Thymus (tissue), 11 donors: ENCODE results near the gene DPF3. TPM values are rescaled to one million over a fixed set of nuclear protein-coding genes. Genes with fewer than 3 reads are reported as not detected.

Source experiments
- DNase-seq, 9 donors: peaks; one replicate each; pipeline ENCODE4 v3.0.0-alpha.2; 2013; ENCODE audit warnings: low spot score in 9 of 9, low read depth in 6 of 9, missing footprints in 1 of 9
- H3K27ac ChIP-seq, 2 donors: one replicate each; pipeline ENCODE4 v1.5.1; 2013; ENCODE audit warnings: control low read depth in 1 of 2, low read depth in 1 of 2, low read length in 1 of 2, mild to moderate bottlenecking in 1 of 2, moderate library complexity in 1 of 2
- H3K27me3 ChIP-seq, 2 donors: one replicate each; pipeline ENCODE4 v1.5.1; 2013; ENCODE audit warnings: low read length in 1 of 2; ENCODE audit not compliant: control insufficient read depth in 2 of 2, insufficient read depth in 1 of 2
- H3K36me3 ChIP-seq, 2 donors: one replicate each; pipeline ENCODE4 v1.5.1; 2013; ENCODE audit warnings: low read length in 1 of 2, mild to moderate bottlenecking in 1 of 2, moderate library complexity in 1 of 2; ENCODE audit not compliant: control insufficient read depth in 2 of 2, insufficient read depth in 2 of 2
- H3K4me1 ChIP-seq, 2 donors: one replicate each; pipeline ENCODE4 v1.5.1; 2013; ENCODE audit warnings: low read length in 2 of 2; ENCODE audit not compliant: control insufficient read depth in 2 of 2, insufficient read depth in 2 of 2
- H3K4me3 ChIP-seq, 2 donors: one replicate each; pipeline ENCODE4 v1.5.1; 2013; ENCODE audit warnings: low read length in 2 of 2, control low read depth in 1 of 2, mild to moderate bottlenecking in 1 of 2
- H3K9me3 ChIP-seq, 2 donors: one replicate each; pipeline ENCODE4 v1.5.1; 2013; ENCODE audit warnings: low read length in 1 of 2, mild to moderate bottlenecking in 1 of 2; ENCODE audit not compliant: control insufficient read depth in 2 of 2, insufficient read depth in 1 of 2
- WGBS: extraction: QIAGEN DNeasy Blood & Tissue Kit; methylation state at CpG from one replicate; pipeline ENCODE4 v1.1.7; 2013; 5-methylcytosine and 5-hydroxymethylcytosine counted together
- polyA plus RNA-seq: library from polyadenylated mRNA; stranded (reverse); fragments of 200-250 nt; gene quantifications from one replicate; pipeline ENCODE4 v1.2.3, GENCODE V29; 2013
- total RNA-seq: library from RNA; stranded (reverse); fragments of 120-200 nt; gene quantifications from one replicate; pipeline ENCODE4 v1.2.4, GENCODE V29; 2013
- donor health status: healthy.

DPF3 gene
- total and polyA plus RNA-seq, 2 donors = 0.46 to 1.6 TPM

DNA sequence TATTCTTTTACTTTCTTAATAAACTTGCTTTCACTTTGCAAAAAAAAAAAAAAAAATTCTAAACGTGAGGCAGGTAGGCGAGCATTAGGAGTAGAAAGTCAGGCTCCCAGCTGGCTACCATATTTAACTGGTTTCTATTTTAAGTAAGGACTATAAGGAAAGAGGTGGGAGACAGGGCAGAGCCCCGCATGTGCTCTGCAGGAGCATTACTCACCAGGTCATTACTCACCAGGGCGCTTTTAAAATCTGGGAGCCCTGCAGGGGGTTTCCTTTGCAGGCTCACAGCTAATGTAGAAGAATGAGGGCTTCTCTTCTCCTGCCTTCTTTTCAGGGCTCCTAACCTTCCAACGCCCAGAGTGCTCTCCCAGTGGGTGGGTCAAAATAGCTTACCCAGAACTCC is 14.0 kb upstream of the DPF3 start:
- whole genome bisulfite sequencing = 80% methylated on average over 5 of the region's 5 CpGs
- H3K36me3 ChIP-seq = no peaks in the 10 kb centered on the region
- no peak for DNase-seq
- H3K4me1 ChIP-seq = no peaks in the 10 kb centered on the region
- H3K4me3 ChIP-seq = no peak overlapping the region
- no peak overlapping the region for H3K27ac ChIP-seq
- H3K9me3 ChIP-seq = no peaks in the 10 kb centered on the region
- H3K27me3 ChIP-seq = no peaks in the 10 kb centered on the region

- no peak overlapping the region for H3K4me3 ChIP-seq
- H3K9me3 ChIP-seq = no peaks in the 10 kb centered on the region
- no peaks in the 10 kb centered on the region for H3K36me3 ChIP-seq
- no peaks in the 10 kb centered on the region for H3K4me1 ChIP-seq
- H3K27me3 ChIP-seq = no peaks in the 10 kb centered on the region
- WGBS = 63% methylated on average over 1 of the region's 1 CpG
- no peak for DNase-seq
- H3K27ac ChIP-seq = no peak overlapping the region
Measured at GRCh38 chr14:72906879-72907278, 13.0 kb upstream of the DPF3 start.

DNA sequence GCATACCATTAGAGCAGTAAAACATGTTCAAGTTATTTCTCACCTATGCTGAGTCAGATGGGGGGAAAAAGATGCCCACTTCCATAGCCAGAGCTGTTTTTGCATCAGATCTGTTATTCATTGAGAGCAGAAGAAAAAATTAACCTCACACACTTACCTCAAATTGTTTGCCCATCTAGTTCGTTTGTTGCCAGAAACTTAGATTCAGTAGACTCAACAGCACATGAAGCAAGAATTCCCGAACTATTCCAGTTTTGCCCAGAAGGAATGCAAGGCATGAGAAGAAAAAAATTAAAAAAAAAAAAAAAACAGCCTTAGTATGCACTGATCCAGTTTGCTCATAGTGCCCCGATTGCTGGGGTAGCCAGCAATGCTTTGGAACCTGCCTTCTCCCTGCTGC is 12.4 kb upstream of the DPF3 start:
- H3K27me3 ChIP-seq = no peaks in the 10 kb centered on the region
- DNase-seq = no peak
- no peaks in the 10 kb centered on the region for H3K9me3 ChIP-seq
- WGBS = 94% methylated on average over 3 of the region's 3 CpGs
- H3K4me1 ChIP-seq = no peaks in the 10 kb centered on the region
- no peak overlapping the region for H3K4me3 ChIP-seq
- no peaks in the 10 kb centered on the region for H3K36me3 ChIP-seq
- no peak overlapping the region for H3K27ac ChIP-seq

DNA sequence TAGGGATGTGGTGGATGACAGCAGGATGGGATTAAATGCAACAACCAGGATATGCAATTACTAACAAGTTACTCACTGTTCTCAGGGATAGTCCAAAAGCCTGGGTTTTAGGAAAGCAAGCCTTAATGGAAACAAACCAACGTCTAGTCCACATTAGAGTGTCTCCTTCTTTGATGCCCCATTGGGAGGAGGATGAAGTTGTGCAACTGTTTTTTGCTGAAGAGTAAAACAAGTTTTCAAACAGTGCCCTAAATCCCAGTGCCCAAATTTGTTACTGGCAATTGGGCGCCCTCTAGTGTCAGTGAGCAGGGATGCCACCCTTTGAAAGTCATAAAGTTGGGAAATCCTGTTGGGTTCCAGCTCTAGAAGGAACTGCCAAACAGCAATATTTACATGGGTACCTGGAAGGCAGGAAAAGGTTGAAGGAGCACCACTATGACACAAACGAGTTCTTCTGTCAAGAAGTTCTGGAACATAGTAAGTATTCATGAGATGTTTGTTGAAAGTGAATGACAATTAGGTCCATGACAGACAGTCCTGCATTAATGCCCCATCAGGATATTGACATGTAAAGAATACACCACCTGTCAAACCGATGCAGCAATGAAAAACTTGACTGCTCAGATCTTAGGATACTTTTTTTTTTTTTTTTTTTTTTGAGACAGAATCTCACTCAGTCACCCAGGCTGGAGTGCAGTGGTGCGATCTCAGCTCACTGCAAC is 11.1 kb upstream of the DPF3 start:
- no peak overlapping the region for H3K4me3 ChIP-seq
- no peak overlapping the region for H3K27ac ChIP-seq
- no peaks in the 10 kb centered on the region for H3K27me3 ChIP-seq
- no peaks in the 10 kb centered on the region for H3K9me3 ChIP-seq
- DNase-seq = peak in 5 of 9 donors; percentile 52 to 80 (median 62)
- no peaks in the 10 kb centered on the region for H3K36me3 ChIP-seq
- peaks cover 0 to 4% of the 10 kb centered on the region in 2 donors for H3K4me1 ChIP-seq
- 37% methylated on average over 5 of the region's 5 CpGs for WGBS

- no peak for DNase-seq
- H3K27ac ChIP-seq = no peak overlapping the region
- H3K27me3 ChIP-seq = no peaks in the 10 kb centered on the region
- no peaks in the 10 kb centered on the region for H3K36me3 ChIP-seq
- no peak overlapping the region for H3K4me3 ChIP-seq
- H3K4me1 ChIP-seq = peaks cover 0 to 10% of the 10 kb centered on the region in 2 donors
- WGBS = 98% methylated on average over 1 of the region's 1 CpG
- H3K9me3 ChIP-seq = no peaks in the 10 kb centered on the region
Measured at GRCh38 chr14:72904218-72904617, 10.3 kb upstream of the DPF3 start.

DNA sequence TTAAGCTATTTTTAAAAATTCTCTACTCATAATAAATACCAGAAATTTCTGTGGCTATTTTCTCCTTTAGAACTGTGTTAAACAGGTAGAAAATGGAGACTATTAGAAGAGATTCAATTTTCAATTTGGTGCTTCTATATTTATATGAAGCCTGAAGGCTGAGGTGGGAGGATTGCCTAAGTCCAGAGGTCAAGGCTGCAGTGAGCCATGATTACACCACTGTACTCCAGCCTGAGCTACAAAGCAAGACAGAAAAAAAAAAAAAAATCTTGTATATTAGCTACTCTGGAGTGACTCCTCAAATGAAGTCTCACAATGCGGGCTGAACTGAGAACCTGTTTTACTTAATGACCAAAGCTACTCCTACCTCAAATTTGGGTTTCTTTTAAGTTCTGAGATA is 9.8 kb upstream of the DPF3 start:
- Histone ChIP-seq H3K4me1 (peaks cover 0 to 12% of the 10 kb centered on the region in 2 donors), H3K9me3 (no peaks in the 10 kb centered on the region), H3K36me3 (no peaks in the 10 kb centered on the region), H3K27ac (no peak overlapping the region), H3K27me3 (no peaks in the 10 kb centered on the region), H3K4me3 (no peak overlapping the region)
- WGBS = 53% methylated on average over 1 of the region's 1 CpG
- no peak for DNase-seq

DNA sequence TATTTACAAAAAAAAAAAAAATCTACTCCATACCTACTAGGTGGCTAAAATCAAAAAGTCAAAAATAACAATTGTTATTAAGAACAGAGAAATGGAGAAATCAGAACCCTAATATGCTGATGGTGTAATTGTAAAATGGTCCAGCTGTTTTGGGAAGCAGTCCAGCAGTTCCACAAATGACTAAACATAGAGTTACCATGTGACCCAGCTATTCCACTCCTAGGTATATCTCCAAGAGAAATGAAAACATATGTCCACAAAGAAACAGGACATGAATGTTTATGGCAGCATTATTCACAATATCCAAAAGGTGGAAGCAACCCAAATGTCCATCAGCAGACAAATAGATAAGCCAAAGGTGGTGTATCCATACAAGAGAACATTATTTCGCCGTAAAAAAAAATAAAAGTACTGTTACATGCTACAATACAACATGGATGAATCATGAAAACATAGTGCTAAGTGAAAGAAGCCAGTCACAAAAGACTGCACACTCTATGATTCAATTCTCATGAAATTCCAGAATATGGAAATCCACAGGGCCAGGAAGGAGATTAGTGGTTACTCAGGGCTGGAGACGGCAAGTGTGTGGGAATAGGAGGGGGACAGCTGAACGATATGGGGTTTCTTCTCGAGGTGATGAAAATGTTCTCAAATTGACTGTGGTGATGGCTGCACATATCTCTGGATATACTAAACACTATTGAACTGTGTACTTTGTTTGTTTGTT is 9.1 kb upstream of the DPF3 start:
- no peak overlapping the region for H3K4me3 ChIP-seq
- H3K4me1 ChIP-seq = peaks cover 0 to 12% of the 10 kb centered on the region in 2 donors
- no peak overlapping the region for H3K27ac ChIP-seq
- no peaks in the 10 kb centered on the region for H3K36me3 ChIP-seq
- no peaks in the 10 kb centered on the region for H3K9me3 ChIP-seq
- no peaks in the 10 kb centered on the region for H3K27me3 ChIP-seq
- 98% methylated on average over 5 of the region's 5 CpGs for WGBS
- no peak for DNase-seq

GRCh38 chr14:72901361-72901760 is 7.5 kb upstream of the DPF3 start:
- DNase-seq = no peak
- Histone ChIP-seq H3K27me3 (peaks cover 0 to 5% of the 10 kb centered on the region in 2 donors), H3K4me1 (peaks cover 0 to 12% of the 10 kb centered on the region in 2 donors), H3K4me3 (no peak overlapping the region), H3K36me3 (no peaks in the 10 kb centered on the region), H3K9me3 (no peaks in the 10 kb centered on the region), H3K27ac (no peak overlapping the region)
- 95% methylated on average over 3 of the region's 3 CpGs for WGBS

GRCh38 chr14:72898448-72898847 is 4.5 kb upstream of the DPF3 start:
- DNase-seq = no peak
- peaks cover 17 to 24% of the 10 kb centered on the region in 2 donors for H3K27me3 ChIP-seq
- H3K27ac ChIP-seq = no peak overlapping the region
- H3K36me3 ChIP-seq = no peaks in the 10 kb centered on the region
- WGBS = 66% methylated on average over 3 of the region's 3 CpGs
- no peak overlapping the region for H3K4me3 ChIP-seq
- peaks cover 7 to 23% of the 10 kb centered on the region in 2 donors for H3K4me1 ChIP-seq
- no peaks in the 10 kb centered on the region for H3K9me3 ChIP-seq
